Astrocyte of the cerebellum (primary cell): Measurements from ENCODE around the gene DNPEP.

Source experiments
- DNase-seq: peaks from one replicate; pipeline ENCODE4 v3.0.0-alpha.2; 2011; ENCODE audit warnings: low read depth
- H3K4me3 ChIP-seq: 2 replicates; pipeline ENCODE4 v1.5.1; 2011; ENCODE audit warnings: mild to moderate bottlenecking, low read depth, low read length, moderate library complexity
- in situ Hi-C: cut with HindIII; loops from 2 replicates; pipeline ENCODE4 v1.10.0; 2017; ENCODE audit warnings: low sequenced_read_pairs
- TF ChIP-seq, protein P1 (sequence below): IDR thresholded peaks from 2 replicates; pipeline ENCODE4 v1.5.1; 2012; ENCODE audit warnings: low read length, low read depth, moderate library complexity, mild to moderate bottlenecking; ENCODE audit errors: missing control alignments

Gene DNPEP

GRCh38 chr2:219354582-219354981 lies 33.1 kb downstream of the DNPEP start:
- TF ChIP-seq, protein P1, sequence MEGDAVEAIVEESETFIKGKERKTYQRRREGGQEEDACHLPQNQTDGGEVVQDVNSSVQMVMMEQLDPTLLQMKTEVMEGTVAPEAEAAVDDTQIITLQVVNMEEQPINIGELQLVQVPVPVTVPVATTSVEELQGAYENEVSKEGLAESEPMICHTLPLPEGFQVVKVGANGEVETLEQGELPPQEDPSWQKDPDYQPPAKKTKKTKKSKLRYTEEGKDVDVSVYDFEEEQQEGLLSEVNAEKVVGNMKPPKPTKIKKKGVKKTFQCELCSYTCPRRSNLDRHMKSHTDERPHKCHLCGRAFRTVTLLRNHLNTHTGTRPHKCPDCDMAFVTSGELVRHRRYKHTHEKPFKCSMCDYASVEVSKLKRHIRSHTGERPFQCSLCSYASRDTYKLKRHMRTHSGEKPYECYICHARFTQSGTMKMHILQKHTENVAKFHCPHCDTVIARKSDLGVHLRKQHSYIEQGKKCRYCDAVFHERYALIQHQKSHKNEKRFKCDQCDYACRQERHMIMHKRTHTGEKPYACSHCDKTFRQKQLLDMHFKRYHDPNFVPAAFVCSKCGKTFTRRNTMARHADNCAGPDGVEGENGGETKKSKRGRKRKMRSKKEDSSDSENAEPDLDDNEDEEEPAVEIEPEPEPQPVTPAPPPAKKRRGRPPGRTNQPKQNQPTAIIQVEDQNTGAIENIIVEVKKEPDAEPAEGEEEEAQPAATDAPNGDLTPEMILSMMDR = no peak
- no peak overlapping the region for H3K4me3 ChIP-seq
- no peak for DNase-seq
- in situ Hi-C loops = no loop called here

DNA sequence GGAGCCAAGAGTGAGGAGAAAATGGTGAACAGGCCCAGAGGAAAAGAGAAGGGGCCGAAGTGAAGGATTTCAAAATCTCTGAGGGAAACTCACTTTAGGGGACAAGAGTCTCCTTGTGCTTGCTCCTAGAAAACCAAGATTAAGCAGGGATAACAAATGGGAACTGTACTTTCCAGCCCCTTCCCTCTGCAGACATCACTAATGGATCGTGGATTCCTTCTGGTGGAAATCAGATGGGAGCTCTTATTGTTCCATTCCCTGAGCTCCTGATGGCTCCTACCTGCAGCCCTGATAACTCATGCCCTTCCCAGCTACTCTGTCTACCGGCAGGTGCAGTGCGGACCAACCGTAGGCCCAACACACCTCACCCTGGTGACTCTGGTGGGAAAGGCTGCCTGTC lies 34.6 kb downstream of the DNPEP start:
- H3K4me3 ChIP-seq = no peak overlapping the region
- in situ Hi-C loops = no loop called here
- DNase-seq = no peak
- TF ChIP-seq, protein P1 = no peak

- peak; percentile 16 for DNase-seq
- TF ChIP-seq, protein P1 = peak; percentile 65
- in situ Hi-C loops = no loop called here
- no peak overlapping the region for H3K4me3 ChIP-seq
Observed at GRCh38 chr2:219352448-219353023, 35.2 kb downstream of the DNPEP start.

GRCh38 chr2:219350710-219351221 lies 36.9 kb downstream of the DNPEP start:
- H3K4me3 ChIP-seq = no peak overlapping the region
- in situ Hi-C loops = no loop called here
- TF ChIP-seq, protein P1 = no peak
- no peak for DNase-seq

GRCh38 chr2:219350215-219350614 lies 37.5 kb downstream of the DNPEP start:
- no peak for DNase-seq
- TF ChIP-seq, protein P1 = no peak
- in situ Hi-C loops = no loop called here
- no peak overlapping the region for H3K4me3 ChIP-seq

DNA sequence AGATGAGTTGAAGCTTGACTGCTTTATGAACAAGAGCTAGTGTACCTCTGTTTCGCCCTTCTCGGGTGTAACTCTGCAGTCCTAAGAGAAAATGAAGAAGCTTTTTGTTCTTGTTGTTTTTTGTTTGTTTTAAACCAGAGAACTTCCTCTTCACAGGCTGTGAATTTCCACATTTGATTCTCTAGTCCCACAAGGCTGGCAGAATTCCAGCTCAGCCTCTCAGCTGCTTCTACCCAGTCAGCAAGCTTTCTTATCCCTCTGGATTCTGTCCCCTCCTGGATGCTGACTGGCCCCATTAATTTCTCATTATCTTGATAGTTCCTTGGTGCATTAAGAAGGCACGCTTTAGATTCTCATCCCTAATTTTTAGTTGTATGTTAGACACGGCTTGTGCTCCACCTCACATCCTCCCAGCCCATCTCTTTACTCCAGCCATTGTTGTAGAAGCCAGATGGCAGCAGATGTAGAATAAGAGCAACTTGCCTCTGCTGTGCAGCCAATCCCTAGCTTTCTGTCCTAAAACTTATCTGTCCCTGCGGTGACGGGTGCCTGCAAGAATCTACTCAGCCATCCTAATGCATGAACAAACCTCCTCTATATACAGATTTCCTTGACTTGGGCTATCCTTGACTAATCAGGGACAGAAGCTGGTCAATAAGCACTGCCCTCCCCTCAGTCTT lies 42.8 kb downstream of the DNPEP start:
- TF ChIP-seq, protein P1 = no peak
- in situ Hi-C loops = no loop called here
- H3K4me3 ChIP-seq = no peak overlapping the region
- DNase-seq = peak; percentile 3
